Heart right ventricle (tissue), 16 donors: ENCODE data around the gene SOX21. TPM values are rescaled to one million over a fixed set of nuclear protein-coding genes. Genes with fewer than 3 reads are reported as not detected.
"Not testable (repeated sequence)": the region's sequence is repeated elsewhere in the genome, so short reads cannot be mapped to it uniquely, and the experiment has no call there.

Source experiments
- ATAC-seq, 8 donors: fragments of 200-7000 bp; cut with Tn5 transposase; one replicate each; pipeline ENCODE4 v1.9.1; 2020; ENCODE audit warnings: mild to moderate bottlenecking in 8 of 8, moderate library complexity in 8 of 8, moderate number of reproducible peaks in 1 of 8
- DNase-seq, 2 donors: peaks; one replicate each; pipeline ENCODE4 v3.0.0-alpha.2; 2020
- H3K27ac ChIP-seq, 10 donors: fragments of 200-600 bp; sonication (generic) in 2 of 10; one replicate each; pipeline versions ENCODE4 v1.5.0 to v1.8.0; 2020 to 2022; ENCODE audit warnings: mild to moderate bottlenecking in 3 of 10
- H3K27me3 ChIP-seq, 7 donors: fragments of 200-600 bp; one replicate each; pipeline ENCODE4 v1.8.0; 2021 to 2022; ENCODE audit warnings: mild to moderate bottlenecking in 2 of 7
- H3K36me3 ChIP-seq, 9 donors: fragments of 200-600 bp; sonication (generic) in 1 of 9; one replicate each; pipeline versions ENCODE4 v1.5.0 to v1.8.0; 2020 to 2022; ENCODE audit warnings: mild to moderate bottlenecking in 2 of 9
- H3K4me1 ChIP-seq, 9 donors: fragments of 200-600 bp; sonication (generic) in 1 of 9; one replicate each; pipeline versions ENCODE4 v1.5.0 to v1.8.0; 2020 to 2022; ENCODE audit warnings: mild to moderate bottlenecking in 4 of 9
- H3K4me3 ChIP-seq, 10 donors: fragments of 200-600 bp; sonication (generic) in 2 of 10; one replicate each; pipeline versions ENCODE4 v1.5.0 to v1.8.0; 2020 to 2022; ENCODE audit warnings: mild to moderate bottlenecking in 7 of 10, moderate library complexity in 2 of 10
- H3K9me3 ChIP-seq, 11 donors: fragments of 200-600 bp in 10 of 11; sonication (generic) in 2 of 11; one replicate each; pipeline versions ENCODE4 v1.5.0 to v1.8.0; 2013 to 2022; ENCODE audit warnings: mild to moderate bottlenecking in 2 of 11, control low read depth in 1 of 11, moderate library complexity in 1 of 11
- WGBS, 2 donors: extraction: QIAGEN DNeasy Blood & Tissue Kit; methylation state at CpG; one replicate each; pipeline ENCODE4 v1.1.7; 2013; ENCODE audit warnings: inconsistent platforms in 1 of 2; 5-methylcytosine and 5-hydroxymethylcytosine counted together
- intact Hi-C, 10 donors: fragments of 100-400 bp; cut with DNase I; formaldehyde crosslinking; loops; one replicate each; pipeline versions ENCODE4 v1.11.1 to v1.14.2; 2022
- polyA plus RNA-seq, 2 donors: library from polyadenylated mRNA; stranded (reverse); fragments of 200-250 nt; gene quantifications; one replicate each; pipeline ENCODE4 v1.2.3, GENCODE V29; 2013
- total RNA-seq, 10 donors: library from RNA; stranded (reverse); fragmentation: NEBNext Ultra II Directional in 3 of 10; extraction: Animal tissue kit (Norgen Biotek cat#: 25700) in 3 of 10; gene quantifications; one replicate each; pipeline versions ENCODE4 v1.2.1 to v1.2.4, GENCODE V29; 2021 to 2023
- TF ChIP-seq, protein P1 (sequence below), 9 donors: fragments of 200-600 bp; sonication (generic) in 2 of 9; IDR thresholded peaks; one replicate each; pipeline versions ENCODE4 v1.5.0 to v1.8.0; 2021 to 2022; ENCODE audit warnings: antibody characterized with exemption in 9 of 9, mild to moderate bottlenecking in 5 of 9, moderate library complexity in 1 of 9
- donor health status: Arrhythmogenic right ventricular cardiomyopathy.
- donor health status: ischemic (EF 13 %, LVEDD 7.1; RV severe dilation, severe dysfunction).
- donor health status: healthy with polysubstance abuse.
- donor health status: DM: no; HTN: yes; CAD: no.
- donor health status: DM: no; HTN: no; CAD: no.
- donor health status: ischemic (EF 25% LVEDD 6.9; RV normal size, moderate dysfunction).
- donor health status: ischemic (EF 25% LVEDD 5.7; RV mildly dilated, moderate dysfunction).
- donor health status: healthy.
- donor health status: DM: yes; HTN: yes; CAD: no.
- donor health status: Ischemic cardiomyopathy.
- donor health status: ischemic (EF 35%, LVEDD 5.7; RV mildly dilated, moderate dysfunction).
- donor health status: nonischemic (EF 11% LVEDD 7.7; RV severe dilation, severe dysfunction).
- donor health status: DM: yes; HTN: yes; CAD: no.
- donor health status: PGD.
- donor health status: ischemic (EF 29% LVEDD 5.4; RV normal size, mild dysfunction).
- donor health status: nonischemic (EF 23%, LVEDD 6.1; RV moderate dilation, normal function).

SOX21 gene
- total and polyA plus RNA-seq, 12 donors, result not detected

DNA sequence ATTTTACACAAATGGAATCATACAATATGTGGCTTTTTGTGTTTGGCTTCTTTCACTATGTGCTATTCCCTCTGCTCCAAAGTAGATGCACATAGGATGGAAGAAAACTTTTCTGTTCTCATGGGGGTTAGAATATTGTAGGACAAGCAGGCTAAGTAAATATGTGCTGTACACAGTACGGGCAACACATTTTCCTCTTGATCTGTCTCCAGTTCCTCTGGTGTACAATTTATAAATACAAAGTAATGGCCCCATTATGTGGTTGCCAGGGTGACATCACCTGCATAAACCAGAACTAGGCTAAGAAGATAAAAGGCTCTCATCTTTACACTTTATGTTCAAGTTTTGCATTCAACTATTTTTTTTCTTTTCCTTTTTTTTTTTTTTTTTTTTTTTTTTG is 41.0 kb upstream of the SOX21 start:
- TF ChIP-seq, protein P1, sequence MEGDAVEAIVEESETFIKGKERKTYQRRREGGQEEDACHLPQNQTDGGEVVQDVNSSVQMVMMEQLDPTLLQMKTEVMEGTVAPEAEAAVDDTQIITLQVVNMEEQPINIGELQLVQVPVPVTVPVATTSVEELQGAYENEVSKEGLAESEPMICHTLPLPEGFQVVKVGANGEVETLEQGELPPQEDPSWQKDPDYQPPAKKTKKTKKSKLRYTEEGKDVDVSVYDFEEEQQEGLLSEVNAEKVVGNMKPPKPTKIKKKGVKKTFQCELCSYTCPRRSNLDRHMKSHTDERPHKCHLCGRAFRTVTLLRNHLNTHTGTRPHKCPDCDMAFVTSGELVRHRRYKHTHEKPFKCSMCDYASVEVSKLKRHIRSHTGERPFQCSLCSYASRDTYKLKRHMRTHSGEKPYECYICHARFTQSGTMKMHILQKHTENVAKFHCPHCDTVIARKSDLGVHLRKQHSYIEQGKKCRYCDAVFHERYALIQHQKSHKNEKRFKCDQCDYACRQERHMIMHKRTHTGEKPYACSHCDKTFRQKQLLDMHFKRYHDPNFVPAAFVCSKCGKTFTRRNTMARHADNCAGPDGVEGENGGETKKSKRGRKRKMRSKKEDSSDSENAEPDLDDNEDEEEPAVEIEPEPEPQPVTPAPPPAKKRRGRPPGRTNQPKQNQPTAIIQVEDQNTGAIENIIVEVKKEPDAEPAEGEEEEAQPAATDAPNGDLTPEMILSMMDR (IDR thresholded peaks at IDR 0.05), result no peak
- intact Hi-C loops, result no loop called here
- no peaks in the 10 kb centered on the region for H3K9me3 ChIP-seq
- no peak for ATAC-seq
- H3K27ac ChIP-seq, result no peak overlapping the region
- H3K4me1 ChIP-seq, result no peaks in the 10 kb centered on the region
- peaks cover 0 to 4% (median 0%) of the 10 kb centered on the region in 7 donors for H3K27me3 ChIP-seq
- 68 to 85% methylated on average over 1 of the region's 1 CpG for WGBS, 2 donors
- no peaks in the 10 kb centered on the region for H3K36me3 ChIP-seq
- no peak for DNase-seq
- H3K4me3 ChIP-seq, result no peak overlapping the region

DNA sequence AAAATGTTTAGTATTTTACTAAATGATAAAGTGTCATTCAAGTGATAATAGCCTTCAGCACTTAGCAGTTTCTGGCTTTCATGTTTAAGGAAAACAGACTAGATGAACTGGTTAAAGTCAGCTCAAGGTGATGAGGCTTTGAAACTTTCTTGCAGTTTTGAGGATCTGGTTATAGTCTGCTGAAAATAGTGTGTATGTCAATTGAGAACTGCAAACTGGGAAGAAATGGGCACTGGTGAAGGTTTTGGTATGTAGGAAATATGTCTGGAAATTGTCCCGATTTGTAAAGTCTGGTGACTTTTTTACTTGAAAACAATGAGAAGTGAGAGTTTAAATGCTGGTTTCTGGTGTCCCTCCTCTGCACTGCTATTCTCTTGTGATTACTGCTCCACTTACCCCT is 36.8 kb upstream of the SOX21 start:
- TF ChIP-seq, protein P1 (IDR thresholded peaks at IDR 0.05), result no peak
- Histone ChIP-seq H3K27me3 (peaks cover 0 to 8% (median 0%) of the 10 kb centered on the region in 7 donors), H3K27ac (no peak overlapping the region), H3K9me3 (no peaks in the 10 kb centered on the region), H3K4me3 (no peak overlapping the region), H3K36me3 (no peaks in the 10 kb centered on the region), H3K4me1 (no peaks in the 10 kb centered on the region)
- DNase-seq (no peak), ATAC-seq (no peak)
- WGBS, 2 donors, result 62 to 88% methylated on average over 1 of the region's 1 CpG
- intact Hi-C loops, result no loop called here

DNA sequence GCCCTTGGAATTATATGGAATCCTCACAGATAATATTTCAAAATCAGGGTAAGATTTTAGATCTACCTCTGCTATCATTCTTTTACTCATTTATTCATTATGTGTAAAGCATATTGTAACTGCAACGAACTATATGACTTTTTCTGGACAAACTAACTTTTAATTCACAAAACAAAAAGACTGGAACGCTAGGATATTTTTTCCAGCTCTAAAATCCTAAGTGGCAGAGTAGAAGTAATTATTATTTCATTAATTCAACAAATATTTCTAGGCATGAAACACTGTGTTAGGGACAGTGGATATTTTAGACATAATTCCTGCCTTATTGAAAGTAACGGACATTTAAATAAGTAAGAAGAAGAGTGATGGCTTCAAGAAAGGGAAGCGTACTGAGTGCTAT is 26.9 kb upstream of the SOX21 start:
- WGBS, 2 donors, result 84 to 86% methylated on average over 4 of the region's 4 CpGs
- TF ChIP-seq, protein P1 (IDR thresholded peaks at IDR 0.05), result no peak
- ATAC-seq, result no peak
- Histone ChIP-seq H3K27me3 (peaks cover 0 to 6% (median 0%) of the 10 kb centered on the region in 7 donors), H3K4me3 (no peak overlapping the region), H3K4me1 (no peaks in the 10 kb centered on the region), H3K27ac (no peak overlapping the region), H3K9me3 (no peaks in the 10 kb centered on the region), H3K36me3 (no peaks in the 10 kb centered on the region)
- DNase-seq, result no peak
- intact Hi-C loops, result no loop called here

DNA sequence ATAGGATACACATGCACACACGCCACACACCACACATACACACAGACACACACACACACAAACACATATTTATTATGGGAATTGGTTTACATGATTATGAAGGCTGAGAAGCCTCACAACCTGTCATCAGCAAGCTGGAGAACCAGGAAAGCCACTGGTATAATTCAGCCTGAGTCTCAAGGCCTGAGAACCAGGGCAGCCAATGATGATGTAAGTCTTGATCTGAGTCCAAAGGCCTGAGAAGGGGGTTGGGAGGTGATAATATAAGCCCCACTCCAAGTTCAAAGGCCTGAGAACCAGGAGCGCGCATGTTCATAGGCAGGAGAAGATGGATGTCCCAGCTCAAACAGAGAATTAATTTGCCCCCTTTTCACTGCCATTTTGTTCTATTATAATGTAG is 18.7 kb upstream of the SOX21 start:
- intact Hi-C loops, result no loop called here
- Histone ChIP-seq H3K27me3 (no peaks in the 10 kb centered on the region), H3K9me3 (peaks cover 0 to 16% (median 6%) of the 10 kb centered on the region in 11 donors), H3K4me1 (no peaks in the 10 kb centered on the region), H3K4me3 (no peak overlapping the region), H3K36me3 (no peaks in the 10 kb centered on the region), H3K27ac (no peak overlapping the region)
- DNase-seq (no peak), ATAC-seq (no peak)
- TF ChIP-seq, protein P1 (IDR thresholded peaks at IDR 0.05), result no peak
- WGBS, 2 donors, result 90 to 95% methylated on average over 3 of the region's 3 CpGs

DNA sequence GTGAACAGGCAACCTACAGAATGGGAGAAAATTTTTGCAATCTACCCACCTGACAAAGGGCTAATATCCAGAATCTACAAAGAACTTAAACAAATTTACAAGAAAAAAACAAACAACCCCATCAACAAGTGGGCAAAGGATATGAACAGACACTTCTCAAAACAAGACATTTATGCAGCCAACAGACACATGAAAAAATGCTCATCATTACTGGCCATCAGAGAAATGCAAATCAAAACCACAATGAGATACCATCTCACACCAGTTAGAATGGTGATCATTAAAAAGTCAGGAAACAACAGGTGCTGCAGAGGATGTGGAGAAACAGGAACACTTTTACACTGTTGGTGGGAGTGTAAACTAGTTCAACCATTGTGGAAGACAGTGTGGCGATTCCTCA is 17.6 kb upstream of the SOX21 start:
- 92% methylated on average over 1 of the region's 1 CpG; no CpG with 5 or more reads in 1 of the 2 donors for WGBS, 2 donors
- H3K4me1 ChIP-seq, H3K4me3 ChIP-seq, H3K27me3 ChIP-seq, intact Hi-C loops, H3K36me3 ChIP-seq, ATAC-seq, H3K27ac ChIP-seq, DNase-seq: not testable (repeated sequence)
- H3K9me3 ChIP-seq, result peaks cover 0 to 22% (median 6%) of the 10 kb centered on the region in 11 donors
